PC-3 (cell line): ENCODE data around the gene IL20RB. TPM values are rescaled to one million over a fixed set of nuclear protein-coding genes. Genes with fewer than 3 reads are reported as not detected.

Experiments
- ATAC-seq: fragments of 200-7000 bp; cut with Tn5 transposase; 2 replicates; pipeline ENCODE4 v1.9.1; 2020; ENCODE audit warnings: mild to moderate bottlenecking, moderate library complexity
- BruUV-seq: library from RNA; stranded (reverse); fragments of 400-500 nt; replicated peaks from 2 replicates; lab custom pipeline; 2021; lab: Mats Ljungman, UMichigan
- CTCF ChIA-PET: fragments of 300-600 bp; sonication (Branson Sonifier 250); formaldehyde crosslinking; loops from one replicate; lab custom pipeline; 2022; ENCODE audit warnings: antibody characterized with exemption; lab: Charles Lee
- POLR2A ChIA-PET: fragments of 300-600 bp; sonication (Branson Sonifier 250); formaldehyde crosslinking; loops from one replicate; lab custom pipeline; 2022; ENCODE audit warnings: antibody characterized with exemption; ENCODE audit not compliant: unreplicated experiment; lab: Charles Lee
- DNase-seq: peaks from one replicate; pipeline ENCODE4 v3.0.0-alpha.2; 2015
- H2AFZ ChIP-seq: fragments of 300-600 bp; sonication (generic); 2 replicates; pipeline ENCODE4 v1.6.0; 2016; ENCODE audit warnings: antibody characterized with exemption, low read length
- H3F3A ChIP-seq: fragments of 300-600 bp; sonication (generic); one replicate; pipeline ENCODE4 v1.6.0; 2017; ENCODE audit warnings: antibody characterized with exemption, low read length, control low read depth, mild to moderate bottlenecking; ENCODE audit not compliant: unreplicated experiment
- H3K27ac ChIP-seq: fragments of 300-600 bp; sonication (generic); 2 replicates; pipeline ENCODE4 v1.5.1; 2016; ENCODE audit warnings: mild to moderate bottlenecking, low read length
- H3K27me3 ChIP-seq: fragments of 300-600 bp; sonication (generic); 2 replicates; pipeline ENCODE4 v1.6.1; 2016; ENCODE audit warnings: low read length, mixed read lengths
- H3K36me3 ChIP-seq: fragments of 300-600 bp; sonication (generic); 2 replicates; pipeline ENCODE4 v1.6.1; 2016; ENCODE audit warnings: low read depth, mixed run types, low read length, mixed read lengths
- H3K4me1 ChIP-seq: fragments of 300-600 bp; sonication (generic); 2 replicates; pipeline ENCODE4 v1.5.1; 2016; ENCODE audit warnings: low read length; ENCODE audit not compliant: insufficient read depth
- H3K4me2 ChIP-seq: fragments of 300-600 bp; sonication (generic); 2 replicates; pipeline ENCODE4 v1.6.0; 2016; ENCODE audit warnings: low read length
- H3K4me3 ChIP-seq: fragments of 300-600 bp; sonication (generic); 2 replicates; pipeline ENCODE4 v1.5.1; 2016; ENCODE audit warnings: mild to moderate bottlenecking, low read length, mixed read lengths
- H3K79me2 ChIP-seq: fragments of 300-600 bp; sonication (generic); 2 replicates; pipeline ENCODE4 v1.6.1; 2017; ENCODE audit warnings: low read length, mixed read lengths
- H3K9ac ChIP-seq: fragments of 300-600 bp; sonication (generic); 2 replicates; pipeline ENCODE4 v1.6.0; 2016; ENCODE audit warnings: mild to moderate bottlenecking, low read length
- H3K9me2 ChIP-seq: fragments of 300-600 bp; sonication (generic); replicated peaks from 2 replicates; pipeline ENCODE4 v1.6.1; 2016; ENCODE audit warnings: mixed run types, low read length, mixed read lengths
- H3K9me3 ChIP-seq: fragments of 300-600 bp; sonication (generic); 2 replicates; pipeline ENCODE4 v1.6.1; 2016; ENCODE audit warnings: low read length, mixed read lengths
- H4K20me1 ChIP-seq: fragments of 300-600 bp; sonication (generic); 2 replicates; pipeline ENCODE4 v1.6.1; 2016; ENCODE audit warnings: low read length, mixed read lengths
- EZH2 ChIP-seq: fragments of 300-600 bp; sonication (generic); IDR thresholded peaks from one replicate; pipeline ENCODE4 v1.6.1; 2017; ENCODE audit warnings: antibody characterized with exemption, mild to moderate bottlenecking, low read length; ENCODE audit not compliant: unreplicated experiment
- EZH2phosphoT487 ChIP-seq: fragments of 300-600 bp; sonication (generic); IDR thresholded peaks from 2 replicates; pipeline ENCODE4 v1.6.1; 2018; ENCODE audit warnings: mild to moderate bottlenecking, antibody characterized with exemption, low read length, borderline replicate concordance
- intact Hi-C: fragments of 100-400 bp; cut with micrococcal nuclease; formaldehyde crosslinking; loops from 2 replicates; pipeline ENCODE4 v1.9.0; 2023
- total RNA-seq: library from RNA; depleted of rRNA; stranded (reverse); fragments of >200 nt; gene quantifications from 2 replicates; pipeline ENCODE4 v1.2.3, GENCODE V29; 2014
- TF ChIP-seq, protein P1 (sequence below): fragments of 300-600 bp; sonication (generic); conservative IDR thresholded peaks from 2 replicates; pipeline ENCODE4 v1.5.1; 2017; ENCODE audit warnings: antibody characterized with exemption, low read depth, mild to moderate bottlenecking, low read length

IL20RB gene
- total RNA-seq, 1 experiment from 2014 or later = 0.73 TPM

DNA sequence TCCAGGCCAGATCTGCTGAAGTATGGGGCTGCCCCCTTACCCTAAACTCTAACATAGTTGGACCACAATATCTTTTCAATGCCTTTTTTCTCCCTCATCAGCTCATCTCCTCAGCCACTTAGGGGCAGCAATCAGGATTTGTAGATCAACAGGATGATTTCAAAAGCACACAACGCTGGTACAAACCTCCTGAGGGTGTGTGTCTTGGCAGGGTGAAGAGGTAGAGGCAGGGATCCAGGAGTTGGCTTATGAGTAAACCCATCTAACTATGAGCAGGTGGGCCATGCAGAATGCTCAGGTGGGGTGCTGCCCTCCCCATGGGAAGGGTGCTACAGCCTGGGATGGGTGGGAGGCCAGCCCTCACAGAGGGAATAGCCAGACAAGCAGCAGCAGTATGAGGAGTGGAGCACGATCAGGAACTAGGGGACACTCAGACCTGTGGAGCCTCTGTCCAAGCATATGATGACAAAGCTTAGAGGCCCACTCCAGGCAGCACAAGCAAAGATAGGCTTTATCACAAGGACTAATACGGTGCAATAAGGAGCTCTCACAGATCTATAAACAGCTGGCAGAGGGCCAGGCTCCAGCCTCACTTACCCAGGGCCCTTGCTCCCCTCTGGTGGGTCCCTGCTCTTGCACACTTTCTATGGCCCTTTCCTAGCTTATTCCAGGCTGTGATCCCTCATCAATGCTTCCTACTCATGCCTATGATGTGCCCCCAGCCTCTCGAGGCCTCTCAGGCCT, 32.2 kb downstream of the IL20RB start:
- intact Hi-C loops = no loop called here
- POLR2A ChIA-PET = no interaction called here

DNA sequence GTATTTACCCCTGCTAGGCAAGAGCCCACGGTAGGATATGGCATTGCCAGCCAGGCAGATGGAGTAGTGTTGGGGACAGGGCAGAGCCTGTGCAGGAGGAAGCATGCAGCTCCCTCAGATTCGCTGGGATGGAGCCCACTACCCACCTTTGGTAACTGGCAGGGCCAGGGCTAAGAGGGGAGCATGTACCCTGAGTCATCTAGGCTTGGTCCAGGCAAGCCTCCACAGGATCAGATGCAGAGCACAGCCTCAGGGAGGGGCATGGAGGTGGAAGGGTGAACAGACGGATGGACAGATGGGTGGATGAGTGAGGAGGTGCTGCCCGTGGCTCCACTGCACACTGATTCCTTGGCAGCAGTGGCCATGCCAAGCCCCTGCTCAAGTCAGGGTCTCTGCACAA, 33.0 kb downstream of the IL20RB start:
- intact Hi-C loops = no loop called here
- Histone ChIP-seq H3K4me2 (no peak overlapping the region), H3K27me3 (no peaks in the 10 kb centered on the region), H3K36me3 (no peaks in the 10 kb centered on the region), H3K4me1 (peaks cover 12% of the 10 kb centered on the region), H3K27ac (no peak overlapping the region), H4K20me1 (no peaks in the 10 kb centered on the region), H3F3A (no peaks in the 10 kb centered on the region), H2AFZ (no peak overlapping the region), H3K4me3 (no peak overlapping the region), H3K9me3 (no peaks in the 10 kb centered on the region), H3K9me2 (no peaks in the 10 kb centered on the region), H3K9ac (no peak overlapping the region), H3K79me2 (no peaks in the 10 kb centered on the region)
- CTCF ChIA-PET = no interaction called here
- no TSS peak for BruUV-seq
- DNase-seq (no peak), ATAC-seq (no peak)
- POLR2A ChIA-PET = no interaction called here
- TF ChIP-seq EZH2phosphoT487 = no peak

More for the DNA sequence above, 32.2 kb downstream of the IL20RB start:
- TF ChIP-seq, protein P1, sequence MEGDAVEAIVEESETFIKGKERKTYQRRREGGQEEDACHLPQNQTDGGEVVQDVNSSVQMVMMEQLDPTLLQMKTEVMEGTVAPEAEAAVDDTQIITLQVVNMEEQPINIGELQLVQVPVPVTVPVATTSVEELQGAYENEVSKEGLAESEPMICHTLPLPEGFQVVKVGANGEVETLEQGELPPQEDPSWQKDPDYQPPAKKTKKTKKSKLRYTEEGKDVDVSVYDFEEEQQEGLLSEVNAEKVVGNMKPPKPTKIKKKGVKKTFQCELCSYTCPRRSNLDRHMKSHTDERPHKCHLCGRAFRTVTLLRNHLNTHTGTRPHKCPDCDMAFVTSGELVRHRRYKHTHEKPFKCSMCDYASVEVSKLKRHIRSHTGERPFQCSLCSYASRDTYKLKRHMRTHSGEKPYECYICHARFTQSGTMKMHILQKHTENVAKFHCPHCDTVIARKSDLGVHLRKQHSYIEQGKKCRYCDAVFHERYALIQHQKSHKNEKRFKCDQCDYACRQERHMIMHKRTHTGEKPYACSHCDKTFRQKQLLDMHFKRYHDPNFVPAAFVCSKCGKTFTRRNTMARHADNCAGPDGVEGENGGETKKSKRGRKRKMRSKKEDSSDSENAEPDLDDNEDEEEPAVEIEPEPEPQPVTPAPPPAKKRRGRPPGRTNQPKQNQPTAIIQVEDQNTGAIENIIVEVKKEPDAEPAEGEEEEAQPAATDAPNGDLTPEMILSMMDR = no peak
- no peak for TF ChIP-seq EZH2
- no peak for TF ChIP-seq EZH2phosphoT487
- no TSS peak for BruUV-seq
- CTCF ChIA-PET = interaction anchor here (0.7 kb wide), 1 partner anchor 24 kb away, joined by 3 read pairs; no protein-coding TSS in a partner anchor
- no peak overlapping the region for H3K9ac ChIP-seq
- H3F3A ChIP-seq = no peaks in the 10 kb centered on the region
- no peaks in the 10 kb centered on the region for H4K20me1 ChIP-seq
- peaks cover 6% of the 10 kb centered on the region for H3K4me1 ChIP-seq
- H3K4me3 ChIP-seq = no peak overlapping the region
- no peaks in the 10 kb centered on the region for H3K36me3 ChIP-seq
- no peaks in the 10 kb centered on the region for H3K9me3 ChIP-seq
- no peak overlapping the region for H3K27ac ChIP-seq
- H3K9me2 ChIP-seq = no peaks in the 10 kb centered on the region
- H2AFZ ChIP-seq = no peak overlapping the region
- no peaks in the 10 kb centered on the region for H3K79me2 ChIP-seq
- H3K27me3 ChIP-seq = no peaks in the 10 kb centered on the region
- no peak overlapping the region for H3K4me2 ChIP-seq
- ATAC-seq = no peak
- no peak for DNase-seq

DNA sequence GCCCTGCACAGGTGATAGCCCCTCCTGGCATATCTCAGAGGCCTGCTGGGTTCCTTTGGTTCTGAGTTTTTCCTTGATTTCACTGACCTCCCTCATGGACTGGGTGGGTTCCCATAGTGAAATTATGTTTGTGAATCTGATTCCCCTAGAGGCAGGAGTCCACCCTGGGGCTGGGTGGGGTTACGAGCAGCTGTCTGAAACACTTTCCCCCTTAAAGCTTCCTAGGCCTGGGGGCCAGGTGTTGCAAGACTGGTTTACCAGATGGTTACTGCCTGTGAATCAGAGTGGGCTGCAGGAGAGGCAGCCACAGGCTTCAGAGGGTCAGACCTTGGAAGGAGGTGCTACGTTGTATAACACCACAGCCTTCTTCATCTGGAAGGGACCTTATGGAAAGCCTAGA, 34.3 kb downstream of the IL20RB start:
- CTCF ChIA-PET = no interaction called here
- no peak overlapping the region for H3K4me3 ChIP-seq
- no peak overlapping the region for H2AFZ ChIP-seq
- peaks cover 12% of the 10 kb centered on the region for H3K4me1 ChIP-seq
- ATAC-seq = no peak
- H3K9ac ChIP-seq = no peak overlapping the region
- H3K27ac ChIP-seq = no peak overlapping the region
- no peaks in the 10 kb centered on the region for H4K20me1 ChIP-seq
- H3K9me3 ChIP-seq = no peaks in the 10 kb centered on the region
- H3K27me3 ChIP-seq = no peaks in the 10 kb centered on the region
- H3K79me2 ChIP-seq = no peaks in the 10 kb centered on the region
- H3K36me3 ChIP-seq = no peaks in the 10 kb centered on the region
- no peaks in the 10 kb centered on the region for H3K9me2 ChIP-seq
- no TSS peak for BruUV-seq
- intact Hi-C loops = no loop called here
- DNase-seq = no peak
- no peak overlapping the region for H3K4me2 ChIP-seq
- no peaks in the 10 kb centered on the region for H3F3A ChIP-seq
- TF ChIP-seq, protein P1 = no peak
- TF ChIP-seq EZH2phosphoT487 (no peak), EZH2 (no peak)
- POLR2A ChIA-PET = no interaction called here
